ENCODE measurements around the gene CRTC2. TPM values are rescaled to one million over a fixed set of nuclear protein-coding genes. Genes with fewer than 3 reads are reported as not detected.

CRTC2 gene
- total and polyA plus RNA-seq, 9 of the 15 experiments (the other 6 are each of a cell fraction or from before 2014, with no cell fraction given): 2.7 to 26.4 (median 10.2) TPM

- TF ChIP-seq JUNB (CRISPR knock-in tag; conservative IDR thresholded peaks at IDR 0.05) (peak; percentile 74; the same call in 1 of the 2 replicates), ZNF740 (CRISPR knock-in tag; IDR thresholded peaks at IDR 0.05) (0 out of 2 replicates have a peak, but pooled peaks have one; percentile 53), ZNF740 (tag; IDR thresholded peaks at IDR 0.05) (no peak), PRMT5 (CRISPR knock-in tag; IDR thresholded peaks at IDR 0.05) (no peak), STAT5A (IDR thresholded peaks at IDR 0.05; ENCODE audit: borderline replicate concordance, low read length) (no peak), TEAD1 (CRISPR knock-in tag; IDR thresholded peaks at IDR 0.05) (0 out of 4 replicates have a peak, but pooled peaks of 1 of the 2 experiments have one; percentile 14), CREM (IDR thresholded peaks at IDR 0.05; ENCODE audit: low read depth) (peak; percentile 91), PCBP2 (IDR thresholded peaks at IDR 0.05; ENCODE audit: low read depth, low read length, poor library complexity, severe bottlenecking) (no peak), SMARCE1 (IDR thresholded peaks at IDR 0.05) (no peak), CSDE1 (IDR thresholded peaks at IDR 0.05) (no peak), ZNF699 (CRISPR knock-in tag; IDR thresholded peaks at IDR 0.05; ENCODE audit: insufficient replicate concordance) (no peak), TARDBP (IDR thresholded peaks at IDR 0.05) (peak; percentile 42; the same call in 1 of the 2 replicates), ELK3 (CRISPR knock-in tag; IDR thresholded peaks at IDR 0.05) (no peak)
Measured at GRCh38 chr1:153944005-153944826, 14.2 kb downstream of the CRTC2 start (continued).

Data from K562 (cell line).